ENCODE measurements around the gene ROR2.

The ROR2 gene

GRCh38 chr9:91840882-91841281 lies 109.1 kb downstream of the ROR2 start:
- DNase-seq (ENCODE audit: low read depth), result no peak

- DNase-seq (ENCODE audit: low read depth), result no peak
Observed at GRCh38 chr9:91840469-91840868, 109.6 kb downstream of the ROR2 start.

GRCh38 chr9:91839926-91840465 lies 110.0 kb downstream of the ROR2 start:
- DNase-seq (ENCODE audit: low read depth), result no peak

GRCh38 chr9:91837981-91838731 lies 111.9 kb downstream of the ROR2 start:
- DNase-seq (ENCODE audit: low read depth), result peak; percentile 13

- DNase-seq (ENCODE audit: low read depth), result no peak
Observed at GRCh38 chr9:91836515-91836914, 113.5 kb downstream of the ROR2 start.

GRCh38 chr9:91835632-91836031 lies 114.4 kb downstream of the ROR2 start:
- DNase-seq (ENCODE audit: low read depth), result no peak

GRCh38 chr9:91835216-91835615 lies 114.8 kb downstream of the ROR2 start:
- DNase-seq (ENCODE audit: low read depth), result no peak

GRCh38 chr9:91834740-91835139 lies 115.3 kb downstream of the ROR2 start:
- no peak for DNase-seq (ENCODE audit: low read depth)

- no peak for DNase-seq (ENCODE audit: low read depth)
Observed at GRCh38 chr9:91833878-91834255, 116.2 kb downstream of the ROR2 start.

GRCh38 chr9:91833096-91833877 lies 116.7 kb downstream of the ROR2 start:
- no peak for DNase-seq (ENCODE audit: low read depth)

- no peak for DNase-seq (ENCODE audit: low read depth)
Observed at GRCh38 chr9:91832322-91832721, 117.7 kb downstream of the ROR2 start.

GRCh38 chr9:91825866-91826265 lies 124.2 kb downstream of the ROR2 start:
- no peak for DNase-seq (ENCODE audit: low read depth)

- peak; percentile 26 for DNase-seq (ENCODE audit: low read depth)
Observed at GRCh38 chr9:91825422-91825821, 124.6 kb downstream of the ROR2 start.

GRCh38 chr9:91824601-91825305 lies 125.3 kb downstream of the ROR2 start:
- no peak for DNase-seq (ENCODE audit: low read depth)

- no peak for DNase-seq (ENCODE audit: low read depth)
Observed at GRCh38 chr9:91824151-91824550, 125.9 kb downstream of the ROR2 start.

GRCh38 chr9:91820949-91821880 lies 128.8 kb downstream of the ROR2 start:
- DNase-seq (ENCODE audit: low read depth), result no peak

- no peak for DNase-seq (ENCODE audit: low read depth)
Observed at GRCh38 chr9:91820126-91820750, 129.8 kb downstream of the ROR2 start.

GRCh38 chr9:91818647-91819403 lies 131.2 kb downstream of the ROR2 start:
- no peak for DNase-seq (ENCODE audit: low read depth)

- DNase-seq (ENCODE audit: low read depth), result no peak
Observed at GRCh38 chr9:91818225-91818585, 131.8 kb downstream of the ROR2 start.

GRCh38 chr9:91817493-91818224 lies 132.4 kb downstream of the ROR2 start:
- DNase-seq (ENCODE audit: low read depth), result peak; percentile 6
